Measurements from ENCODE around the gene DAAM2. TPM values are rescaled to one million over a fixed set of nuclear protein-coding genes. Genes with fewer than 3 reads are reported as not detected.

Gene DAAM2
- total and polyA plus RNA-seq, 2 of the 8 experiments (the other 6 are each of a cell fraction or from before 2014, with no cell fraction given), result 1.5 to 2.9 TPM

- H3K4me1 ChIP-seq (replicated peaks in 1 of 4; ENCODE audit: control insufficient read depth in 3 of 4, insufficient read depth in 4 of 4, low read length in 3 of 4), result peaks cover 0 to 6% (median 0%) of the 10 kb centered on the region in 4 experiments; a peak in 3 of 7 replicates
- H3K9me3 ChIP-seq (ENCODE audit: insufficient read depth in 2 of 2, low read depth in 1 of 2, low read length in 1 of 2), result no peaks in the 10 kb centered on the region
- H3K18ac ChIP-seq (ENCODE audit: extremely low read depth, low read length), result no peak overlapping the region
- no peak overlapping the region for H3K27ac ChIP-seq (ENCODE audit: low read depth, low read length)
- H4K8ac ChIP-seq (ENCODE audit: extremely low read depth, insufficient read depth, low read length), result peak overlapping the region; percentile 4; the same call in 1 of the 2 replicates
- H3K4me3 ChIP-seq (ENCODE audit: extremely low read depth in 1 of 4, insufficient read depth in 2 of 4, low read depth in 3 of 4, low read length in 4 of 4), result no peak overlapping the region
- no peaks in the 10 kb centered on the region for H3K27me3 ChIP-seq (replicated peaks in 1 of 4; ENCODE audit: control insufficient read depth in 3 of 4, extremely low read depth in 1 of 4, insufficient read depth in 3 of 4, low read length in 3 of 4)
- H3K14ac ChIP-seq (ENCODE audit: insufficient read length), result no peak overlapping the region
- 87% methylated on average over 6 of the region's 6 CpGs; no CpG with 5 or more reads in 1 of the 2 experiments for WGBS, 2 experiments (ENCODE audit: extremely low coverage in 1 of 2, insufficient coverage in 1 of 2, insufficient read length in 1 of 2, insufficient replicate concordance in 2 of 2, low coverage in 1 of 2, low lambda C conversion rate in 2 of 2, missing lambda C conversion rate in 1 of 2)
- no peak overlapping the region for H2AK5ac ChIP-seq (ENCODE audit: low read depth, low read length)
- H3K4ac ChIP-seq (replicated peaks; ENCODE audit: insufficient read length, low read depth, low read length), result no peak overlapping the region
- TF ChIP-seq MAX (IDR thresholded peaks at IDR 0.05), result peak; percentile 86
- TF ChIP-seq SUZ12 (IDR thresholded peaks at IDR 0.05; ENCODE audit: low read length), result no peak
- no peak for TF ChIP-seq SIN3A (conservative IDR thresholded peaks at IDR 0.05 in 1 of 2, IDR thresholded peaks at IDR 0.05 in 1 of 2; ENCODE audit: low read depth in 1 of 2, low read length in 2 of 2)
- TF ChIP-seq CTCF (IDR thresholded peaks at IDR 0.05; ENCODE audit: control extremely low read depth in 1 of 3, insufficient read depth in 1 of 3, low read depth in 1 of 3, low read length in 3 of 3), result peak; percentile 86 to 93 (median 87)
- TF ChIP-seq POLR2A (IDR thresholded peaks at IDR 0.05; ENCODE audit: control extremely low read depth in 1 of 2, low read depth in 2 of 2, low read length in 2 of 2), result no peak
- no peak for TF ChIP-seq FOSL1 (IDR thresholded peaks at IDR 0.05; ENCODE audit: insufficient read depth, low read depth, low read length)
- TF ChIP-seq RAD21 (IDR thresholded peaks at IDR 0.05 in 1 of 2, conservative IDR thresholded peaks at IDR 0.05 in 1 of 2; ENCODE audit: low read depth in 2 of 2, low read length in 2 of 2), result peak; percentile 77 to 81
- TF ChIP-seq TBP (IDR thresholded peaks at IDR 0.05; ENCODE audit: low read depth, low read length), result no peak
- no peak for TF ChIP-seq TAF7 (optimal IDR thresholded peaks at IDR 0.05; ENCODE audit: borderline replicate concordance, low read depth, low read length)
- H4K20me1 ChIP-seq (replicated peaks in 1 of 2; ENCODE audit: control insufficient read depth in 1 of 2, insufficient read depth in 2 of 2, low read length in 2 of 2), result no peaks in the 10 kb centered on the region
- H3K23ac ChIP-seq (ENCODE audit: insufficient read length), result no peak overlapping the region
- no peak overlapping the region for H2BK120ac ChIP-seq (replicated peaks; ENCODE audit: low read depth, low read length)
- no peaks in the 10 kb centered on the region for H3K79me2 ChIP-seq (ENCODE audit: control insufficient read depth in 1 of 2, insufficient read depth in 2 of 2, low read length in 2 of 2)
- H3K9ac ChIP-seq (replicated peaks in 1 of 4; ENCODE audit: extremely low read depth in 1 of 4, low read depth in 3 of 4, low read length in 3 of 4), result no peak overlapping the region
- H3K4me2 ChIP-seq (ENCODE audit: insufficient read depth in 1 of 2, low read depth in 2 of 2, low read length in 2 of 2), result no peak overlapping the region
- H4K91ac ChIP-seq (replicated peaks; ENCODE audit: insufficient read length, low read length), result no peak overlapping the region
- no peaks in the 10 kb centered on the region for H3K23me2 ChIP-seq (ENCODE audit: low read depth, low read length)
- DNase-seq (ENCODE audit: low read depth in 1 of 2, low spot score in 2 of 2) (peak in 1 of 2 experiments; percentile 19), FAIRE-seq (no peak)
- H4K5ac ChIP-seq (ENCODE audit: insufficient read length, low read depth, low read length), result no peak overlapping the region
- ChIA-PET POLR2A (ENCODE audit: partially characterized antibody) (no interaction called here), CTCF (ENCODE audit: partially characterized antibody) (interaction anchor here (0.6 to 10.1 kb wide), 28 partner anchors 9 to 993 kb away, joined by 3 to 118 read pairs (median 5); no protein-coding TSS in a partner anchor)
- H2BK12ac ChIP-seq (ENCODE audit: low read depth, low read length), result no peak overlapping the region
- H3K56ac ChIP-seq (replicated peaks; ENCODE audit: insufficient read length, low read depth, low read length), result no peak overlapping the region
- H2BK15ac ChIP-seq (ENCODE audit: low read length), result no peak overlapping the region
- no peak overlapping the region for H2BK20ac ChIP-seq (ENCODE audit: low read length)
- no peaks in the 10 kb centered on the region for H3K36me3 ChIP-seq (ENCODE audit: control insufficient read depth in 2 of 4, insufficient read depth in 4 of 4, low read length in 3 of 4)
- no peak overlapping the region for H2AFZ ChIP-seq (ENCODE audit: low read length)
- H2BK5ac ChIP-seq (ENCODE audit: low read depth, low read length), result no peak overlapping the region
- no peaks in the 10 kb centered on the region for H3K79me1 ChIP-seq (ENCODE audit: low read depth, low read length)
Measured at GRCh38 chr6:39867592-39867991, 75.4 kb downstream of the DAAM2 start.
